PC-3 (cell line): ENCODE measurements around the gene CDH22. TPM values are rescaled to one million over a fixed set of nuclear protein-coding genes. Genes with fewer than 3 reads are reported as not detected.

Experiments used
- ATAC-seq: fragments of 200-7000 bp; cut with Tn5 transposase; 2 replicates; pipeline ENCODE4 v1.9.1; 2020; ENCODE audit warnings: mild to moderate bottlenecking, moderate library complexity
- BruUV-seq: library from RNA; stranded (reverse); fragments of 400-500 nt; replicated peaks from 2 replicates; lab custom pipeline; 2021; lab: Mats Ljungman, UMichigan
- CTCF ChIA-PET: fragments of 300-600 bp; sonication (Branson Sonifier 250); formaldehyde crosslinking; loops from one replicate; lab custom pipeline; 2022; ENCODE audit warnings: antibody characterized with exemption; lab: Charles Lee
- POLR2A ChIA-PET: fragments of 300-600 bp; sonication (Branson Sonifier 250); formaldehyde crosslinking; loops from one replicate; lab custom pipeline; 2022; ENCODE audit warnings: antibody characterized with exemption; ENCODE audit not compliant: unreplicated experiment; lab: Charles Lee
- DNase-seq: peaks from one replicate; pipeline ENCODE4 v3.0.0-alpha.2; 2015
- H2AFZ ChIP-seq: fragments of 300-600 bp; sonication (generic); 2 replicates; pipeline ENCODE4 v1.6.0; 2016; ENCODE audit warnings: antibody characterized with exemption, low read length
- H3F3A ChIP-seq: fragments of 300-600 bp; sonication (generic); one replicate; pipeline ENCODE4 v1.6.0; 2017; ENCODE audit warnings: antibody characterized with exemption, low read length, control low read depth, mild to moderate bottlenecking; ENCODE audit not compliant: unreplicated experiment
- H3K27ac ChIP-seq: fragments of 300-600 bp; sonication (generic); 2 replicates; pipeline ENCODE4 v1.5.1; 2016; ENCODE audit warnings: mild to moderate bottlenecking, low read length
- H3K27me3 ChIP-seq: fragments of 300-600 bp; sonication (generic); 2 replicates; pipeline ENCODE4 v1.6.1; 2016; ENCODE audit warnings: low read length, mixed read lengths
- H3K36me3 ChIP-seq: fragments of 300-600 bp; sonication (generic); 2 replicates; pipeline ENCODE4 v1.6.1; 2016; ENCODE audit warnings: low read depth, mixed run types, low read length, mixed read lengths
- H3K4me1 ChIP-seq: fragments of 300-600 bp; sonication (generic); 2 replicates; pipeline ENCODE4 v1.5.1; 2016; ENCODE audit warnings: low read length; ENCODE audit not compliant: insufficient read depth
- H3K4me2 ChIP-seq: fragments of 300-600 bp; sonication (generic); 2 replicates; pipeline ENCODE4 v1.6.0; 2016; ENCODE audit warnings: low read length
- H3K4me3 ChIP-seq: fragments of 300-600 bp; sonication (generic); 2 replicates; pipeline ENCODE4 v1.5.1; 2016; ENCODE audit warnings: mild to moderate bottlenecking, low read length, mixed read lengths
- H3K79me2 ChIP-seq: fragments of 300-600 bp; sonication (generic); 2 replicates; pipeline ENCODE4 v1.6.1; 2017; ENCODE audit warnings: low read length, mixed read lengths
- H3K9ac ChIP-seq: fragments of 300-600 bp; sonication (generic); 2 replicates; pipeline ENCODE4 v1.6.0; 2016; ENCODE audit warnings: mild to moderate bottlenecking, low read length
- H3K9me2 ChIP-seq: fragments of 300-600 bp; sonication (generic); replicated peaks from 2 replicates; pipeline ENCODE4 v1.6.1; 2016; ENCODE audit warnings: mixed run types, low read length, mixed read lengths
- H3K9me3 ChIP-seq: fragments of 300-600 bp; sonication (generic); 2 replicates; pipeline ENCODE4 v1.6.1; 2016; ENCODE audit warnings: low read length, mixed read lengths
- H4K20me1 ChIP-seq: fragments of 300-600 bp; sonication (generic); 2 replicates; pipeline ENCODE4 v1.6.1; 2016; ENCODE audit warnings: low read length, mixed read lengths
- EZH2 ChIP-seq: fragments of 300-600 bp; sonication (generic); IDR thresholded peaks from one replicate; pipeline ENCODE4 v1.6.1; 2017; ENCODE audit warnings: antibody characterized with exemption, mild to moderate bottlenecking, low read length; ENCODE audit not compliant: unreplicated experiment
- EZH2phosphoT487 ChIP-seq: fragments of 300-600 bp; sonication (generic); IDR thresholded peaks from 2 replicates; pipeline ENCODE4 v1.6.1; 2018; ENCODE audit warnings: mild to moderate bottlenecking, antibody characterized with exemption, low read length, borderline replicate concordance
- intact Hi-C: fragments of 100-400 bp; cut with micrococcal nuclease; formaldehyde crosslinking; loops from 2 replicates; pipeline ENCODE4 v1.9.0; 2023
- total RNA-seq: library from RNA; depleted of rRNA; stranded (reverse); fragments of >200 nt; gene quantifications from 2 replicates; pipeline ENCODE4 v1.2.3, GENCODE V29; 2014
- TF ChIP-seq, protein P1 (sequence below): fragments of 300-600 bp; sonication (generic); conservative IDR thresholded peaks from 2 replicates; pipeline ENCODE4 v1.5.1; 2017; ENCODE audit warnings: antibody characterized with exemption, low read depth, mild to moderate bottlenecking, low read length

Gene CDH22
- total RNA-seq, 1 experiment from 2014 or later: not detected

DNA sequence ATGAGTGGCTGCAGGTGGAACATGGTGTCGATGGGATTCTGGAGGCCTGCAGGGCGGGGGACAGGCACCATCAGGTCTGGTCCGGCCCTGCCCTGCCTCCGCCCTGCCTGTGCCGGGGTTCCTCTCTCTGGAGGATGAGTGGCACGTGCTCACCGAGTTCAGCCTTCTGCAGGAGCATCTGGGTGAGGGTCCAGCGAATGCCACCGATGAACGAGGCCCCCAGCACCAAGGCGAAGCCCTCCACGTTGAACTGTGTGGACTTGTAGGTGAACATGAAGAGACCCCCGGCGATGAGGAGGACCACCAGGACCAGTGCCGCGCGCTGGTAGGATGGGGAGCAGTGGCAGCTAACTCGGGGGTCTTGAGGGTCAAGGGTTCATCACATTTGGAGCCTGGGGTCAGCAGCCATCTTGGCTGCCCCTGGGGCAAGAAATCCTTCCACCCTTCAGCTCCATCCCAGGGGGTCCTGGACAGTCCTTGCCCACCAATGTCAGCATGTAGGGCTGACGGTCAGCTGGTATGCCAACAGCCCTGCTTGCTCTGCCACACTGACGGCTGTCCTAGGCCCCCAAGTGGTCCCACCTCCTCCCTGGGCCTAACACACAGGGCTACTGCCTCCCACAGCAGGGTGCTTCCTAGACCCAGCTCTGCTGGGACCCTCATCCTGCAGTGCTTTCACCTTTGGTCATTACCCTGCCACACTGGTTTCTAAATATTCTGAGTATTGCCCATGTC lies 46.8 kb upstream of the CDH22 start:
- Histone ChIP-seq H3K27ac (no peak overlapping the region), H2AFZ (no peak overlapping the region), H3K79me2 (peaks cover 4% of the 10 kb centered on the region; the same call in 1 of the 2 replicates), H3K4me3 (no peak overlapping the region), H4K20me1 (0 out of 2 replicates have a peak, but pooled peaks cover 4% of the 10 kb centered on the region), H3K9me3 (no peaks in the 10 kb centered on the region), H3K4me2 (no peak overlapping the region), H3K27me3 (no peaks in the 10 kb centered on the region), H3K9ac (no peak overlapping the region), H3K4me1 (peaks cover 12% of the 10 kb centered on the region; the same call in 1 of the 2 replicates), H3F3A (no peaks in the 10 kb centered on the region), H3K36me3 (peaks cover 10% of the 10 kb centered on the region; the same call in 1 of the 2 replicates), H3K9me2 (no peaks in the 10 kb centered on the region)
- BruUV-seq: no TSS peak
- intact Hi-C loops: no loop called here
- ATAC-seq (no peak), DNase-seq (no peak)
- CTCF ChIA-PET: no interaction called here
- POLR2A ChIA-PET: no interaction called here
- TF ChIP-seq, protein P1, sequence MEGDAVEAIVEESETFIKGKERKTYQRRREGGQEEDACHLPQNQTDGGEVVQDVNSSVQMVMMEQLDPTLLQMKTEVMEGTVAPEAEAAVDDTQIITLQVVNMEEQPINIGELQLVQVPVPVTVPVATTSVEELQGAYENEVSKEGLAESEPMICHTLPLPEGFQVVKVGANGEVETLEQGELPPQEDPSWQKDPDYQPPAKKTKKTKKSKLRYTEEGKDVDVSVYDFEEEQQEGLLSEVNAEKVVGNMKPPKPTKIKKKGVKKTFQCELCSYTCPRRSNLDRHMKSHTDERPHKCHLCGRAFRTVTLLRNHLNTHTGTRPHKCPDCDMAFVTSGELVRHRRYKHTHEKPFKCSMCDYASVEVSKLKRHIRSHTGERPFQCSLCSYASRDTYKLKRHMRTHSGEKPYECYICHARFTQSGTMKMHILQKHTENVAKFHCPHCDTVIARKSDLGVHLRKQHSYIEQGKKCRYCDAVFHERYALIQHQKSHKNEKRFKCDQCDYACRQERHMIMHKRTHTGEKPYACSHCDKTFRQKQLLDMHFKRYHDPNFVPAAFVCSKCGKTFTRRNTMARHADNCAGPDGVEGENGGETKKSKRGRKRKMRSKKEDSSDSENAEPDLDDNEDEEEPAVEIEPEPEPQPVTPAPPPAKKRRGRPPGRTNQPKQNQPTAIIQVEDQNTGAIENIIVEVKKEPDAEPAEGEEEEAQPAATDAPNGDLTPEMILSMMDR: no peak
- no peak for TF ChIP-seq EZH2
- no peak for TF ChIP-seq EZH2phosphoT487

DNA sequence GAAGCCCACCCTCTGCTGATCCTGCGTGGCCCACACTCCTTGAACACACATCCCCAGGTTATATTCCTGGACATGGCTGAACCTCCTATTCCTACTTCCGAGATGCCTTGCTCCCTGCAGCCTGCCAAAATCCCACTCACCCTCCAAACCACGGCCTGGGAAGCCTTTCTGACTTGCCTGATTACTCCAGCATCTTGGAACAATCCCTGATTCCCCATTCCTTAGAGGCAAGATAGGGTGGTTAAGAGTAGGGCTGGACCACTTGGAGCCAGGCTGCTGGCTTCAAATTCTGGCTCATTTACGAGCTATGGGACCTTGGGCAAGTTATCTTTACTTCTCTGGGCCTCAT lies 45.9 kb upstream of the CDH22 start:
- no peak overlapping the region for H2AFZ ChIP-seq
- H3K4me2 ChIP-seq: no peak overlapping the region
- no peak overlapping the region for H3K9ac ChIP-seq
- H3K4me1 ChIP-seq: peaks cover 14% of the 10 kb centered on the region; the same call in 1 of the 2 replicates
- POLR2A ChIA-PET: no interaction called here
- ATAC-seq: no peak
- no peaks in the 10 kb centered on the region for H3K79me2 ChIP-seq
- H3K9me3 ChIP-seq: no peaks in the 10 kb centered on the region
- no peaks in the 10 kb centered on the region for H3K9me2 ChIP-seq
- H3K27ac ChIP-seq: no peak overlapping the region
- CTCF ChIA-PET: no interaction called here
- no peaks in the 10 kb centered on the region for H3K27me3 ChIP-seq
- 0 out of 2 replicates have a peak, but pooled peaks cover under 1% of the 10 kb centered on the region for H4K20me1 ChIP-seq
- BruUV-seq: TSS peak; percentile 2
- no peak for TF ChIP-seq EZH2
- TF ChIP-seq, protein P1: no peak
- TF ChIP-seq EZH2phosphoT487: no peak
- H3K4me3 ChIP-seq: no peak overlapping the region
- peaks cover 10% of the 10 kb centered on the region; the same call in 1 of the 2 replicates for H3K36me3 ChIP-seq
- no peaks in the 10 kb centered on the region for H3F3A ChIP-seq
- no peak for DNase-seq
- intact Hi-C loops: no loop called here

DNA sequence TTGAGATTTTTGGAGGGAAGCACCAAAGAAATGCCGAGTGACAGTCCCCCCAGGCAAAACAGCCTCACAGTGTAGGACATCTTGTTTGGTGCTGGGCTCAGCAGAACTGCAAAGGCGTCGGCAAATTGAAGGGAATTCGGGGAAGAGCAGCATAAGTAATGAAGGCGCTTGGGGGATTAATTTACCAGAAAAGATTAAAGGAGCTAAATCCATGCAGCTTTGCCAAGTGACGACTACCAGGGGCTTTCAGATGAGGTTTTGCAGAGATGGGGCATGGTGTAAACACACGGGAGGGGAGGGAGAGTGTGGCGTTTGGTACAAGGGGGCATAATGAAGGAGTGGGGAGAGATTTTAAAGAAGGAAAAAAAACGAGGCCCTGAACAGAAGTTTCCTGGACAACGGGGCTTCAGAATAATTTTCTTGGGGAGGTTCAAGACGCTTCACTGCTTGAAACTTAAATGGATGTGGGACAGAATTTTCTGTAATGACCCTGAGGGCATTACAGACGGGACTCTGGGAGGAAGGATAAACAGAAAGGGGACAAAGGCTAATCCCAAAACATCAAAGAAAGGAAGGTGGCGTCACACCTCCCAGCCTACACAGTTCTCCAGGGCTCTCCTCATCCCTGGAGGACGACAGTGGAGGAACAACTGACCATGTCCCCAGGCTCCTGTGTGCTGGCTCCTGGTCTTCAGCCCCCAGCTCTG lies 45.4 kb upstream of the CDH22 start:
- no peaks in the 10 kb centered on the region for H3K27me3 ChIP-seq
- BruUV-seq: no TSS peak
- no peak overlapping the region for H2AFZ ChIP-seq
- H3K9me3 ChIP-seq: no peaks in the 10 kb centered on the region
- H3K9me2 ChIP-seq: no peaks in the 10 kb centered on the region
- H3K27ac ChIP-seq: no peak overlapping the region
- no peak overlapping the region for H3K9ac ChIP-seq
- H3K4me1 ChIP-seq: peaks cover 14% of the 10 kb centered on the region; the same call in 1 of the 2 replicates
- intact Hi-C loops: no loop called here
- no peaks in the 10 kb centered on the region for H4K20me1 ChIP-seq
- no peak overlapping the region for H3K4me2 ChIP-seq
- DNase-seq (no peak), ATAC-seq (no peak)
- no peaks in the 10 kb centered on the region for H3K79me2 ChIP-seq
- TF ChIP-seq, protein P1: no peak
- TF ChIP-seq EZH2: no peak
- no peak for TF ChIP-seq EZH2phosphoT487
- CTCF ChIA-PET: no interaction called here
- no peak overlapping the region for H3K4me3 ChIP-seq
- peaks cover 10% of the 10 kb centered on the region; the same call in 1 of the 2 replicates for H3K36me3 ChIP-seq
- POLR2A ChIA-PET: no interaction called here
- H3F3A ChIP-seq: no peaks in the 10 kb centered on the region
